B cell (primary cell): ENCODE data around the gene SORD. TPM values are rescaled to one million over a fixed set of nuclear protein-coding genes. Genes with fewer than 3 reads are reported as not detected.
"Not testable (repeated sequence)": the region's sequence is repeated elsewhere in the genome, so short reads cannot be mapped to it uniquely, and the experiment has no call there.

Experiments
- ATAC-seq: fragments of 200-7000 bp; cut with Tn5 transposase; one replicate; pipeline ENCODE4 v1.10.0; 2021; ENCODE audit warnings: low read depth, mild to moderate bottlenecking, moderate number of reproducible peaks, moderate library complexity
- CTCF ChIA-PET: fragments of 350-600 bp; sonication (Branson Sonifier 250); formaldehyde crosslinking; loops from one replicate; lab custom pipeline; 2021; ENCODE audit warnings: antibody characterized with exemption, inconsistent platforms; lab: Charles Lee
- POLR2A ChIA-PET: fragments of 350-600 bp; sonication (Branson Sonifier 250); formaldehyde crosslinking; loops from one replicate; lab custom pipeline; 2021; ENCODE audit warnings: antibody characterized with exemption; lab: Charles Lee
- DNase-seq: peaks from one replicate; pipeline ENCODE4 v3.0.0; 2013
- H2AFZ ChIP-seq: 2 replicates; pipeline ENCODE4 v1.6.1; 2012; ENCODE audit warnings: mild to moderate bottlenecking, low read depth, low read length; ENCODE audit not compliant: insufficient read depth, poor library complexity, severe bottlenecking
- H3K27ac ChIP-seq, 2 donors: 1 replicate in 1 of 2; 2 replicates in 1 of 2; pipeline ENCODE4 v1.5.1; 2012 to 2013; ENCODE audit warnings: low read length in 2 of 2, mild to moderate bottlenecking in 2 of 2, moderate library complexity in 1 of 2
- H3K27me3 ChIP-seq, 4 experiments: fragments of 200-600 bp in 1 of 4; sonication (generic) in 1 of 4; replicated peaks in 1 of 4; 1 replicate in 2 of 4; 2 replicates in 2 of 4; pipeline versions ENCODE4 v1.6.1 to v1.7.0; 2013 to 2016; ENCODE audit warnings: low read length in 3 of 4, mild to moderate bottlenecking in 2 of 4, mixed read lengths in 1 of 4, moderate library complexity in 1 of 4; ENCODE audit not compliant: insufficient read depth in 4 of 4, control insufficient read depth in 3 of 4; ENCODE audit errors: control extremely low read depth in 1 of 4
- H3K36me3 ChIP-seq, 2 experiments: replicated peaks in 1 of 2; 1 replicate in 1 of 2; 2 replicates in 1 of 2; pipeline versions ENCODE4 v1.6.1 to v1.7.1; 2013; ENCODE audit warnings: low read length in 1 of 2; ENCODE audit not compliant: insufficient read depth in 2 of 2, control insufficient read depth in 1 of 2; ENCODE audit errors: control extremely low read depth in 1 of 2, extremely low read depth in 1 of 2
- H3K4me1 ChIP-seq, 2 donors: fragments of 200-600 bp in 1 of 2; sonication (generic) in 1 of 2; 1 replicate in 1 of 2; 2 replicates in 1 of 2; pipeline versions ENCODE4 v1.5.1 to v1.6.1; 2013 to 2017; ENCODE audit warnings: low read length in 2 of 2; ENCODE audit not compliant: control insufficient read depth in 2 of 2, insufficient read depth in 2 of 2
- H3K4me2 ChIP-seq: replicated peaks from 2 replicates; pipeline ENCODE3; 2012; ENCODE audit warnings: mild to moderate bottlenecking, low read depth, low read length; ENCODE audit not compliant: poor library complexity, severe bottlenecking
- H3K4me3 ChIP-seq, 5 experiments: fragments of 200-600 bp in 1 of 5; sonication (generic) in 1 of 5; 1 replicate in 3 of 5; 2 replicates in 2 of 5; pipeline versions ENCODE4 v1.5.1 to v1.7.0; 2011 to 2016; ENCODE audit warnings: low read length in 4 of 5, mild to moderate bottlenecking in 4 of 5, low read depth in 2 of 5, control low read depth in 1 of 5, moderate library complexity in 1 of 5; ENCODE audit not compliant: insufficient read depth in 1 of 5; ENCODE audit errors: control extremely low read depth in 1 of 5, extremely low read depth in 1 of 5
- H3K79me2 ChIP-seq: fragments of 200-600 bp; sonication (generic); one replicate; pipeline ENCODE4 v1.6.0; 2016; ENCODE audit warnings: low read length; ENCODE audit not compliant: control insufficient read depth, insufficient read depth
- H3K9ac ChIP-seq: fragments of 200-600 bp; sonication (generic); 2 replicates; pipeline ENCODE4 v1.6.1; 2017; ENCODE audit warnings: mild to moderate bottlenecking, low read length, moderate library complexity
- H3K9me3 ChIP-seq, 3 donors: one replicate each; pipeline versions ENCODE4 v1.6.1 to v1.7.1; 2013; ENCODE audit warnings: low read length in 2 of 3; ENCODE audit not compliant: control insufficient read depth in 2 of 3, insufficient read depth in 1 of 3; ENCODE audit errors: control extremely low read depth in 1 of 3
- H4K20me1 ChIP-seq: 2 replicates; pipeline ENCODE4 v1.6.0; 2012; ENCODE audit warnings: mild to moderate bottlenecking, low read length; ENCODE audit not compliant: insufficient read depth, control insufficient read depth, poor library complexity, severe bottlenecking
- H3K27ac Mint-ChIP-seq: one replicate; pipeline ENCODE4 v1.8.0; 2021; ENCODE audit warnings: mixed read lengths
- H3K27me3 Mint-ChIP-seq: one replicate; pipeline ENCODE4 v1.8.0; 2021; ENCODE audit warnings: mixed read lengths
- H3K4me1 Mint-ChIP-seq: one replicate; pipeline ENCODE4 v1.8.0; 2021; ENCODE audit warnings: mixed read lengths
- H3K4me3 Mint-ChIP-seq: one replicate; pipeline ENCODE4 v1.8.0; 2021; ENCODE audit warnings: mixed read lengths
- H3K9me3 Mint-ChIP-seq: one replicate; pipeline ENCODE4 v1.8.0; 2022; ENCODE audit warnings: mixed read lengths; ENCODE audit not compliant: insufficient read depth
- WGBS: methylation state at CpG from one replicate; pipeline ENCODE4 v1.1.5; 2013; ENCODE audit warnings: missing lambda C conversion rate; ENCODE audit not compliant: insufficient coverage; 5-methylcytosine and 5-hydroxymethylcytosine counted together
- intact Hi-C: fragments of 100-400 bp; cut with micrococcal nuclease; formaldehyde crosslinking; loops from one replicate; pipeline ENCODE4 v1.10.0; 2022
- polyA plus RNA-seq: library from polyadenylated mRNA; depleted of rRNA; stranded (reverse); fragments of >200 nt; gene quantifications from 2 replicates; pipeline ENCODE4 v1.2.3, GENCODE V29; 2012
- total RNA-seq, 2 donors: library from RNA; stranded (reverse); fragments of 120-200 nt in 1 of 2; gene quantifications; 1 replicate in 1 of 2; 2 replicates in 1 of 2; pipeline versions ENCODE4 v1.2.3 to v1.2.4, GENCODE V29; 2013 to 2022

The SORD gene
- total and polyA plus RNA-seq, 2 donors (not counting 1 experiment from before 2014, with no cell fraction given): 22.2 to 25.8 TPM

DNA sequence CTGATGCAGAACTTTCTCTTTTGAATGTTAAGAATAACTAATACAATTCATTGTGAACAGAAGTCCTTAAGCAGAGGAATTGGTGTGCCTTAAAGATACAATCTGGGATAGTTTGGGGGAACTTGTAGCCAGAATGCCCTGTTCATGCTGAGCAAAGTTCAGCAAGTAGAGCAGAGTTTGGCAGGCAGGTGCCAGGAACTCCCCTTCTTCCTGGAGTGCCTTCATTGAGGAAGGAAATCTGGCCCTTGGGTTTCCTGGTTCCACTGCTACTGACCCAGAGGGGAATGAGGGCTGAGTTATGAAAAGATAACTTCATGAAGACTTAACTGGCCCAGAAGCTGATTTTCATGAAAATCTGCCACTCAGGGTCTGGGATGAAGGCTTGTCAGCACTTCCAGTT is 50.6 kb downstream of the SORD start:
- intact Hi-C loops, H3K27ac ChIP-seq, H3K9ac ChIP-seq, POLR2A ChIA-PET, H3K79me2 ChIP-seq, H4K20me1 ChIP-seq, H3K9me3 Mint-ChIP-seq, H3K4me1 Mint-ChIP-seq, DNase-seq, H3K36me3 ChIP-seq, H3K4me3 Mint-ChIP-seq, H3K4me1 ChIP-seq, H2AFZ ChIP-seq, H3K9me3 ChIP-seq, ATAC-seq, H3K4me3 ChIP-seq, CTCF ChIA-PET, H3K27me3 Mint-ChIP-seq, H3K27me3 ChIP-seq, H3K27ac Mint-ChIP-seq, H3K4me2 ChIP-seq: not testable (repeated sequence)

DNA sequence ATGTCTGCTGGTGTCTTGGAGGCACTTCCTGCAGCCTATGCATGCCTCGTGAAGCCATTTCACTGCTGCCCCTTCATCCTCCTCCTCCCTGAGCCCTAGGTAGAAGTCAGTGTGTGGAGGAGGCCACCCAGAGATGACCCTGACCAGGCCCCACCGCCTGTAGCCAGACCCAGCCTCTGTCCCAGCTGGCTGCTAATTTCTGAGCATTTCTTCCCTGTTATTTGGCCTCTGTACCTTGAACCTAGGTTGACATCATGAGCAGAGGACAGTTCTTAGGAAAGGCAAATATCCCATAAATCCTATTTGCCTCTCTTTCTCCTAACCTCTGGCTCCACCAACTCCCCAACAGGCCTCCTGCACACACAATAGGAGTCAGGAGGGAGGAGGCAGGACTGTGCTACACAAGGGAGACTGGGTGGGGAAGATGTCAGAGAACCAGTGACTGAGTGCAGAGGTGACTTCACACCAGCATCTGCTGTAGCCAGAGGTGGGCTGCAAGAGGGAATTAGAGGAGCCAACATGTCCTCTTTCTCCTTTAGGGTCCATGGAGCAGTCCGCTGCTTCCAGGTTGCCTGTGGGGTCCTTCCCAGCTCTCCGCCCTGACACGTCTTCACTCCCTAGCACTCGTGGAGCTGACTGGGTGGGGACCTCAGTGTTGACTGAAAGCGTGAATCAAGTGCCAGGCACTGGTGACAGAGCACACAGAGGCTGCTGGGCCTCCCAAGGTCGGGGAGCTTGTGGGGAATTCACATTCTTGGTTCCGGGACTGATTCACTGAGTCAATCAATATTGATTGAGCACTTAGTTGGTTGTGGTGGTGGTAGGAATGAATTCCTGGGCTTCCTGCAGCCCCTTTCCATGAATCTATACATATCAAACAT is 52.7 kb downstream of the SORD start:
- H3K27me3 Mint-ChIP-seq, H3K36me3 ChIP-seq, H3K79me2 ChIP-seq, H3K9me3 Mint-ChIP-seq, H3K4me3 Mint-ChIP-seq, H3K9ac ChIP-seq, H3K4me2 ChIP-seq, H3K27ac ChIP-seq, H3K4me1 ChIP-seq, H3K27me3 ChIP-seq, H3K27ac Mint-ChIP-seq, H3K4me1 Mint-ChIP-seq, H3K9me3 ChIP-seq, H4K20me1 ChIP-seq, intact Hi-C loops, H2AFZ ChIP-seq, H3K4me3 ChIP-seq, ATAC-seq, DNase-seq, CTCF ChIA-PET, POLR2A ChIA-PET: not testable (repeated sequence)
- WGBS: no CpG with 5 or more reads among the region's 9 CpGs

DNA sequence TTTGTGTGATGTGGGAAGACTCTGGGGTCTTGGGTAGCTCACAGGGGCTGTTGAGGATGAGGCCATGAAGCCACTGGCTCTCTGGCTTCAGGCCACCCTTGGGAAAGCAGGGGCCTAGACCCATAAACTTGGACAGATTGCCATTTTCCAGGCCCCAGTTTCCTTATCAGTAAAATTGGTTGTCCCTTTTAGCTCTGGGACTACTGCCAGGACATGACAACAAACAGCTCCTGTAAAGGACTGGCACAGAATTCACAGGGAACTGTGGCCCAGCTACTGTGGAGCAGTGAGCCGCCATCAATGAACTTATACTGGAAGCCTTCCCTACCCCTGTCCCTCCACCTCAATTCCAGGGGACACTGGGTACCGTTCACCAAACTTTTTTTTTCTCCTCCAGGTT is 54.4 kb downstream of the SORD start:
- H3K4me3 ChIP-seq, H3K4me1 ChIP-seq, H3K27ac ChIP-seq, H3K9me3 Mint-ChIP-seq, ATAC-seq, H2AFZ ChIP-seq, H3K36me3 ChIP-seq, H3K79me2 ChIP-seq, H3K27me3 ChIP-seq, H3K9ac ChIP-seq, H3K27ac Mint-ChIP-seq, intact Hi-C loops, H3K4me2 ChIP-seq, DNase-seq, H3K4me3 Mint-ChIP-seq, H3K27me3 Mint-ChIP-seq, POLR2A ChIA-PET, H3K9me3 ChIP-seq, H3K4me1 Mint-ChIP-seq, H4K20me1 ChIP-seq: not testable (repeated sequence)
- CTCF ChIA-PET: interaction anchor here (0.8 kb wide), 1 partner anchor 41 kb away, joined by 3 read pairs; no protein-coding TSS in a partner anchor
- WGBS: no CpG with 5 or more reads among the region's 2 CpGs

DNA sequence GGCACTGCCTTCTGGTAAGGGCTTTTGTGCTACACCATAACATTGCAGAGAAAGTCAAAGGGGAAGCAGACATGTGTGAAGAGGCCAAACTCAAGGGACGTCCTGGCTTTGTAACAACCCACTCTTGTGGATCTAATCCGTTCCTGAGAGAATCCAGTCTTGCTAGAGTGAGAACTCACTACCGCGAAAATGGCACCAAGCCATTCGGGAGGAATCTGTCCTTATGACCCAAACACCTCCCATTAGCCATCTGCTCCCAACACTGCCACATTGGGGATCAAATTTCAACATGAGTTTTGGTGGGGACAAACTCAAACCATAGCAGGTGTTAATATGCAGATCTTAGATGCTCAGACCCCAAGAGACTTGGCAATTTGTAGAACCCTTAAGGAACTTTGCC is 56.2 kb downstream of the SORD start:
- DNase-seq, H3K9me3 Mint-ChIP-seq, H3K27me3 ChIP-seq, H3K4me1 Mint-ChIP-seq, H3K9ac ChIP-seq, H3K36me3 ChIP-seq, H3K27ac ChIP-seq, H4K20me1 ChIP-seq, H3K27me3 Mint-ChIP-seq, H3K4me3 ChIP-seq, H3K27ac Mint-ChIP-seq, H3K9me3 ChIP-seq, CTCF ChIA-PET, H3K4me1 ChIP-seq, POLR2A ChIA-PET, intact Hi-C loops, ATAC-seq, H3K4me2 ChIP-seq, H2AFZ ChIP-seq, H3K4me3 Mint-ChIP-seq, H3K79me2 ChIP-seq: not testable (repeated sequence)
- 80% methylated on average over 1 of the region's 5 CpGs for WGBS
